CD4-positive, alpha-beta memory T cell (primary cell): ENCODE measurements around the gene MAGEB2. TPM values are rescaled to one million over a fixed set of nuclear protein-coding genes. Genes with fewer than 3 reads are reported as not detected.
A peak's percentile ranks its signal among the peaks of the same experiment; 100 is the strongest.

Source experiments
- CTCF ChIA-PET: fragments of 350-600 bp; sonication (Branson Sonifier 250); formaldehyde crosslinking; loops from one replicate; lab custom pipeline; 2021; ENCODE audit warnings: inconsistent platforms; ENCODE audit not compliant: partially characterized antibody; lab: Charles Lee
- POLR2A ChIA-PET: fragments of 350-600 bp; sonication (Branson Sonifier 250); formaldehyde crosslinking; loops from one replicate; lab custom pipeline; 2021; ENCODE audit not compliant: partially characterized antibody; lab: Charles Lee
- DNase-seq, 5 donors: peaks; one replicate each; pipeline versions ENCODE4 v3.0.0 to v3.0.0-alpha.2; 2020 to 2022; ENCODE audit warnings: mixed read lengths in 1 of 5
- H3K27ac ChIP-seq: one replicate; pipeline ENCODE4 v1.7.0; 2013; ENCODE audit warnings: low read depth, low read length
- H3K27me3 ChIP-seq: 2 replicates; pipeline ENCODE4 v1.7.0; 2013; ENCODE audit warnings: mild to moderate bottlenecking, low read length, moderate library complexity; ENCODE audit not compliant: insufficient read depth
- H3K36me3 ChIP-seq: 2 replicates; pipeline ENCODE4 v1.7.0; 2013; ENCODE audit warnings: mild to moderate bottlenecking, low read length, moderate library complexity; ENCODE audit not compliant: insufficient read depth
- H3K4me1 ChIP-seq: 2 replicates; pipeline ENCODE4 v1.7.0; 2013; ENCODE audit warnings: mild to moderate bottlenecking, low read length, moderate library complexity; ENCODE audit not compliant: insufficient read depth
- H3K4me3 ChIP-seq, 2 donors: one replicate each; pipeline ENCODE4 v1.7.0; 2013; ENCODE audit warnings: low read length in 2 of 2, mild to moderate bottlenecking in 1 of 2
- H3K9me3 ChIP-seq, 2 donors: one replicate each; pipeline ENCODE4 v1.7.0; 2013; ENCODE audit warnings: low read length in 2 of 2, control low read depth in 1 of 2; ENCODE audit not compliant: control insufficient read depth in 1 of 2
- H3K27ac Mint-ChIP-seq, 7 donors: one replicate each; pipeline ENCODE4 v1.8.0; 2020 to 2021; ENCODE audit warnings: mixed read lengths in 7 of 7, mild to moderate bottlenecking in 6 of 7, inconsistent platforms in 3 of 7, moderate library complexity in 3 of 7
- H3K27me3 Mint-ChIP-seq, 2 donors: one replicate each; pipeline ENCODE4 v1.8.0; 2020 to 2021; ENCODE audit warnings: mixed read lengths in 2 of 2
- H3K36me3 Mint-ChIP-seq, 2 donors: one replicate each; pipeline ENCODE4 v1.8.0; 2020 to 2021; ENCODE audit warnings: mixed read lengths in 2 of 2, inconsistent platforms in 1 of 2, mild to moderate bottlenecking in 1 of 2
- H3K4me1 Mint-ChIP-seq, 4 donors: one replicate each; pipeline ENCODE4 v1.8.0; 2020 to 2021; ENCODE audit warnings: mixed read lengths in 4 of 4, mild to moderate bottlenecking in 1 of 4
- H3K4me3 Mint-ChIP-seq, 8 donors: one replicate each; pipeline ENCODE4 v1.8.0; 2020 to 2021; ENCODE audit warnings: mixed read lengths in 8 of 8, mild to moderate bottlenecking in 7 of 8, moderate library complexity in 6 of 8, inconsistent platforms in 3 of 8
- H3K9me3 Mint-ChIP-seq, 8 donors: one replicate each; pipeline ENCODE4 v1.8.0; 2020 to 2021; ENCODE audit warnings: mixed read lengths in 8 of 8, mild to moderate bottlenecking in 5 of 8, inconsistent platforms in 3 of 8, moderate library complexity in 1 of 8
- intact Hi-C: fragments of 100-400 bp; cut with micrococcal nuclease; formaldehyde crosslinking; loops from one replicate; pipeline ENCODE4 v1.15.1; 2023
- polyA plus RNA-seq, 2 donors: library from polyadenylated mRNA; unstranded; fragments of 300-500 nt; fragmentation: Illumina TruSeq; gene quantifications; one replicate each; pipeline ENCODE4 v1.2.3, GENCODE V29; 2021
- total RNA-seq, 2 experiments: library from RNA; stranded (reverse); gene quantifications; one replicate each; pipeline ENCODE4 v1.2.3, GENCODE V29; 2021

MAGEB2 gene
- total and polyA plus RNA-seq, 4 experiments from 2014 or later: not detected

DNA sequence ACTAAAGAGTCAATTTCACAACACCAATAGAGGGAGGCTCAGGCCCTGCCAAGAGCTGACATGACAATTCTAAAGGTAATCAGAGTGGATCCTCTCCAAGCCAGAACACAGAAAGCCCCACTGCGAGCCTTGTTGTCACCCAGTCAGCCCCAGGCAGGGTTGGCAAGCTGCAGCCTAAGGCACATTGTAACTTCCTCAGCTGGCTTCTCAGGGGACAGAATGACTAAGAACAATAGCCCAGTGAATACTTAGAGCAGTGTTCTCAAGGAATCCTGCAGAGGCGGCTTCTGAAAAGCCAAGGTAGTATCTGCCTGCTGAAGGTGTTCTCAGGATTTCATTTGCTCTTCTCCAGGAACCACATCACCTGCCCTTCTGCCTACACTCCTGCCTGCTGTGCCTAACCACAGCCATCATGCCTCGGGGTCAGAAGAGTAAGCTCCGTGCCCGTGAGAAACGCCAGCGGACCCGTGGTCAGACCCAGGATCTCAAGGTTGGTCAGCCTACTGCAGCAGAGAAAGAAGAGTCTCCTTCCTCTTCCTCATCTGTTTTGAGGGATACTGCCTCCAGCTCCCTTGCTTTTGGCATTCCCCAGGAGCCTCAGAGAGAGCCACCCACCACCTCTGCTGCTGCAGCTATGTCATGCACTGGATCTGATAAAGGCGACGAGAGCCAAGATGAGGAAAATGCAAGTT, 26.5 kb downstream of the MAGEB2 start, which contains the start of gene MAGEB4:
Gene MAGEB4, plus strand, starts transcription at position 277 of the 692 bp plus-strand sequence. Its CDS starts 136 bp downstream, at position 413.
- Mint-ChIP-seq H3K4me1 (no peaks in the 10 kb centered on the region), H3K4me3 (no peak within 1 kb of the TSS), H3K36me3 (no peaks in the 10 kb centered on the region), H3K27me3 (no peaks in the 10 kb centered on the region), H3K27ac (no peak within 1 kb of the TSS), H3K9me3 (peaks cover 0 to 1% (median 0%) of the 10 kb centered on the region in 8 donors)
- Histone ChIP-seq H3K27ac (no peak within 1 kb of the TSS), H3K36me3 (no peaks in the 10 kb centered on the region), H3K4me1 (no peaks in the 10 kb centered on the region), H3K27me3 (no peaks in the 10 kb centered on the region), H3K4me3 (no peak within 1 kb of the TSS), H3K9me3 (no peaks in the 10 kb centered on the region)
- intact Hi-C loops: no loop called here
- CTCF ChIA-PET: no interaction called here
- POLR2A ChIA-PET: no interaction called here
- DNase-seq: no peak

DNA sequence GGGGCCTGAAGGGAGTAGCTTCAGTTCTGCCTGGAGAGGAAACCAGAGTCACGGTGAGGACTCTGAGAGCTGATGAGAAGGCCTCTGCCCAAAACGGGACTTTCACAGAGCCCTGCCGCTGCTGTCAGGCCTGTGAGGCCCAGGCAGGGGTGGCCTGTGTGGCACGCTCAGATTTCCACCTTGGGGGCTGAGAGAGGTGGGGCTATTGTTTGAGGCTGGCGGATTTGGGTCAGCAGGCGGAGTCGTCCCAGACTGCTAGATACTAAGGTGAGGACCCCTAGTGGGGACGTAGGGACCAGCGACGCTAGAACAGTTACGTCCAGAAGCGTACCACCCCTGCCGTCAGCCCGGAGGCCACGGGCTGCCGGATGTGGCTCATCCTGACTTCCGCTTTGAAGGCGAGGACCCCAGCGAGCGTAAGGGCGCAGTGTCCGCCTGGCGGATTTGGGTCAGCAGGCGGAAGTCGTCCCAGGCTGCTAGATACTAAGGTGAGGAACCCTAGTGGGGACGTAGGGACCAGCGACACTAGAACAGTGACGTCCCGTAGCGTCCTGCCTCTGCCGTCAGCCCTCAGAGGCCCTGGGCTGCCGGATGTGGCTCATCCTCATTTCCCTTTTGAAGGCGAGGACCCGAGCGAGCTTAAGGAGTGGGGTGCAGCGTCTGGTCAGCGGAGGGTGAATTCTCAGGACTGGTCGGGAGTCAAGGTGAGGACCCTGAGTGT, 31.6 kb downstream of the MAGEB2 start, which contains the start of gene MAGEB1:
Gene MAGEB1, plus strand, starts transcription at position 378 of the 721 bp plus-strand sequence. CDS start 3,348 bp downstream, outside the sequence.
- Mint-ChIP-seq H3K9me3 (peaks cover 0 to 3% (median 0%) of the 10 kb centered on the region in 8 donors), H3K27ac (peak within 1 kb of the TSS in 1 of 7 donors; percentile 34), H3K4me1 (no peaks in the 10 kb centered on the region), H3K4me3 (no peak within 1 kb of the TSS), H3K27me3 (no peaks in the 10 kb centered on the region), H3K36me3 (no peaks in the 10 kb centered on the region)
- Histone ChIP-seq H3K4me3 (no peak within 1 kb of the TSS), H3K27me3 (no peaks in the 10 kb centered on the region), H3K36me3 (no peaks in the 10 kb centered on the region), H3K27ac (no peak within 1 kb of the TSS), H3K9me3 (no peaks in the 10 kb centered on the region), H3K4me1 (no peaks in the 10 kb centered on the region)
- POLR2A ChIA-PET: no interaction called here
- CTCF ChIA-PET: no interaction called here
- intact Hi-C loops: no loop called here
- peak in 1 of 5 donors; percentile 19 for DNase-seq

DNA sequence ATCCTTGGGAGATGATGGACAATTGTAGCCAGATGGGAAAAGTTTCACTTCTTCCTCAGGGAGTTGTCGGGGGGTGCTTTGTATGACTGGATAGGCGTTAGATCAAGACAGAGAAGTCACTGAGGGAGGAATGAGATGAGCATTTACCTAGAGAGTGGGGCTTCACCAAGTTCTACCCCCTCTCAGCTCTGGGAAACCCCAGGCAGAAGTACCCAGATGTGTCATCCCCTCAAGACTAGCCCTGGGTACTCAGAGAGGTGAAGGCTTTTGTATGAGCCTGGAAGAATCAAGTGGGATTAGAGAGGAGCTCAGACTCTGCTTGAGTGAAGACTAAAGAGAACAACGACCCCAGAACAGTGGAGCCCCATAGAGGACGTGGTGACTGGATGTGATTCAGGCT, 33.5 kb downstream of the MAGEB2 start:
- intact Hi-C loops: no loop called here
- no peak overlapping the region for H3K4me3 Mint-ChIP-seq
- H3K4me1 ChIP-seq: no peaks in the 10 kb centered on the region
- H3K36me3 Mint-ChIP-seq: no peaks in the 10 kb centered on the region
- no peaks in the 10 kb centered on the region for H3K4me1 Mint-ChIP-seq
- CTCF ChIA-PET: no interaction called here
- H3K27ac Mint-ChIP-seq: no peak overlapping the region
- POLR2A ChIA-PET: no interaction called here
- H3K27me3 Mint-ChIP-seq: no peaks in the 10 kb centered on the region
- H3K9me3 Mint-ChIP-seq: peaks cover 0 to 3% (median 0%) of the 10 kb centered on the region in 8 donors
- no peak overlapping the region for H3K27ac ChIP-seq
- no peaks in the 10 kb centered on the region for H3K9me3 ChIP-seq
- no peaks in the 10 kb centered on the region for H3K27me3 ChIP-seq
- no peaks in the 10 kb centered on the region for H3K36me3 ChIP-seq
- DNase-seq: no peak
- H3K4me3 ChIP-seq: no peak overlapping the region

DNA sequence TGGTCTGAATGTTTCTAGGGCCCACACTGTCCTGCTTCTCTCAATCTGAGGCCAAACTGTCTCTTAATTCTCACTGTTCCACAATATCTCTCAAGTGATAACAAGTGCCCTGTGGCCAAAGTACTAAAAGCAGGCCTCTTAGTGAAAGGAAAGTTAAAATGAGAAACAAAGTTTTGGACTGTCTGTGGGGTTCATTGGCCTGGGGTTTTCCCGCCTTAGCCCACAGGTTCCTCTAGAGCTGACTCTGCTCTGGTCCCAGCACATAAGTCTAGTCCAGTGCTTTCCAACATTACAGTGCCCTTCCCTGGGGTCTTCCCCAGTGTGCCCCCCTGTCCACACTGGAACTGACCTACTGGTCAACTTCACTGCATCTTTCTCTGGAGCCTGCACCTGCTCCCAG, 37.9 kb downstream of the MAGEB2 start:
- ChIA-PET POLR2A (no interaction called here), CTCF (no interaction called here)
- H3K27ac ChIP-seq: no peak overlapping the region
- no peak overlapping the region for H3K4me3 ChIP-seq
- no peaks in the 10 kb centered on the region for H3K4me1 ChIP-seq
- H3K9me3 ChIP-seq: no peaks in the 10 kb centered on the region
- no peak overlapping the region for H3K27ac Mint-ChIP-seq
- no peaks in the 10 kb centered on the region for H3K27me3 ChIP-seq
- no peak for DNase-seq
- H3K27me3 Mint-ChIP-seq: peaks cover 0 to 2% of the 10 kb centered on the region in 2 donors
- no peak overlapping the region for H3K4me3 Mint-ChIP-seq
- H3K36me3 ChIP-seq: no peaks in the 10 kb centered on the region
- H3K9me3 Mint-ChIP-seq: peaks cover 0 to 8% (median 6%) of the 10 kb centered on the region in 8 donors
- intact Hi-C loops: no loop called here
- H3K4me1 Mint-ChIP-seq: no peaks in the 10 kb centered on the region
- no peaks in the 10 kb centered on the region for H3K36me3 Mint-ChIP-seq

DNA sequence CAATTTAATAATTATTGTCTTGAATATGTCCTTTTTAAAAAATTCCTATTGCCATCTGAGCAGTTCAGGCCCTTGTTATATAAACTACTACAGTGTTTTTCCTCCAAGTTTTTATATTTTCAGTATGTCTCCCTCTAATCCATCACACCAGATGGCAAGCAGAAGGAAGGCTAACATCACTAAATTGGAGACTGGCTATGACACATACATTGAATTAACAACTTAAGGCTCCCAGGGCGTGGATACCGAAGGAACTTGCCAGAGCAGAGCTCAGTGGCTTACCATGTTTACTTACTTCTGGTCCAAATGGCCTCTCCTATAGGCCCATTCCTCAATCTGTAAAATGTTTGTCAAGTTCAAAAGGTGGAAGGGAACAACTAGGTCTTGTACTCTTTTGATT, 44.6 kb downstream of the MAGEB2 start:
- Histone ChIP-seq H3K4me1 (no peaks in the 10 kb centered on the region), H3K27me3 (no peaks in the 10 kb centered on the region), H3K4me3 (no peak overlapping the region), H3K9me3 (no peaks in the 10 kb centered on the region), H3K27ac (no peak overlapping the region), H3K36me3 (no peaks in the 10 kb centered on the region)
- ChIA-PET CTCF (no interaction called here), POLR2A (no interaction called here)
- no peak overlapping the region for H3K4me3 Mint-ChIP-seq
- H3K4me1 Mint-ChIP-seq: no peaks in the 10 kb centered on the region
- intact Hi-C loops: no loop called here
- no peak for DNase-seq
- no peak overlapping the region for H3K27ac Mint-ChIP-seq
- peaks cover 0 to 8% (median 4%) of the 10 kb centered on the region in 8 donors for H3K9me3 Mint-ChIP-seq
- no peaks in the 10 kb centered on the region for H3K36me3 Mint-ChIP-seq
- peaks cover 0 to 2% of the 10 kb centered on the region in 2 donors for H3K27me3 Mint-ChIP-seq

DNA sequence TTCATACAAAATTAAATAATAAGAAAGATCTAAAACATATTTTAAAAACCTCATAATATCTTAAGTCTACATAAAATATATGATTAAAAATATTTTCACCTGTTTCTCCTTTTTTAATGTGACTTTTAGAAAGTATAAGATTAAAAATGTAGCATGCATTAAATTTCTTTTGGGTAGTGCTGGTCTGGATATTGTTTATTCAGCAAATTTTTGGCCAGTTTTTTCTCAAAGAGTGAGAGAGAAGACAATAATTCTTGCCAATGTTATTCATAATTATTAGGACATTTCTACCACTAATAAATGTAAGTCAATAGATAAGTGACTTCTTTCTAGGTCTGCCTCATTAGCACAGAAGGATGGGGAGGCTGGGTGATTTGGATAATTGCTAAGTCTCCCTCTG, 45.6 kb downstream of the MAGEB2 start:
- H3K4me1 Mint-ChIP-seq: no peaks in the 10 kb centered on the region
- CTCF ChIA-PET: no interaction called here
- intact Hi-C loops: no loop called here
- Histone ChIP-seq H3K9me3 (no peaks in the 10 kb centered on the region), H3K27ac (no peak overlapping the region), H3K36me3 (no peaks in the 10 kb centered on the region), H3K4me3 (no peak overlapping the region), H3K4me1 (no peaks in the 10 kb centered on the region), H3K27me3 (no peaks in the 10 kb centered on the region)
- no peaks in the 10 kb centered on the region for H3K36me3 Mint-ChIP-seq
- DNase-seq: no peak
- peaks cover 0 to 2% of the 10 kb centered on the region in 2 donors for H3K27me3 Mint-ChIP-seq
- no peak overlapping the region for H3K27ac Mint-ChIP-seq
- no peak overlapping the region for H3K4me3 Mint-ChIP-seq
- peaks cover 0 to 7% (median 2%) of the 10 kb centered on the region in 8 donors for H3K9me3 Mint-ChIP-seq
- POLR2A ChIA-PET: no interaction called here

DNA sequence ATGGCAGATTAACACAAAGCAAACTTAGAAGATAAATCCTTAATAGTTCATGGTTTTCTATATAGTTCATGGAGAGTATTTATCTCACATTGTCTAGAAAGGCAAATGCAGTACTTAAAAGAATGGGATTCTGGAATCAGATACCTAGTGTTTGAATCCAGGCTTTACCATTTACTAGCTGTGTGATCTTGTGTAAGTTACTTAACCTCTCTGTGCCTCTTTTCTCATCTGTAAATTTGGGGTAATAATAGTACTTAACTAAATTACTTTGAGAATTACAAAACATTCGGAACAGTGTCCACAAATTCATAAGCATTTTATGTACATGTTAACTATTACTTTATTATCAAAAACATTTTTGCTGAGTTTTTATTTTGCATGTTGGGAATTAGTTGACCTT, 47.4 kb downstream of the MAGEB2 start:
- DNase-seq: no peak
- Mint-ChIP-seq H3K9me3 (peaks cover 0 to 2% (median 0%) of the 10 kb centered on the region in 8 donors), H3K4me3 (no peak overlapping the region)

More for the DNA sequence above, 47.4 kb downstream of the MAGEB2 start:
- H3K27ac ChIP-seq: no peak overlapping the region
- H3K4me3 ChIP-seq: no peak overlapping the region
- H3K27me3 ChIP-seq: no peaks in the 10 kb centered on the region
- Mint-ChIP-seq H3K4me1 (no peaks in the 10 kb centered on the region), H3K27ac (no peak overlapping the region), H3K36me3 (no peaks in the 10 kb centered on the region), H3K27me3 (no peaks in the 10 kb centered on the region)
- CTCF ChIA-PET: no interaction called here
- no peaks in the 10 kb centered on the region for H3K36me3 ChIP-seq
- no peaks in the 10 kb centered on the region for H3K4me1 ChIP-seq
- no peaks in the 10 kb centered on the region for H3K9me3 ChIP-seq
- POLR2A ChIA-PET: no interaction called here
- intact Hi-C loops: no loop called here
